Breast epithelium (tissue), 4 donors: Measurements from ENCODE around the gene CAMTA1. TPM values are rescaled to one million over a fixed set of nuclear protein-coding genes. Genes with fewer than 3 reads are reported as not detected.

ENCODE experiments used
- DNase-seq, 2 donors: peaks; one replicate each; pipeline ENCODE4 v3.0.0-alpha.2; 2019; ENCODE audit warnings: low spot score in 2 of 2
- H3K27ac ChIP-seq, 2 donors: fragments of 200-600 bp; sonication (generic) in 1 of 2; one replicate each; pipeline ENCODE4 v1.5.1; 2016 to 2019; ENCODE audit warnings: mild to moderate bottlenecking in 1 of 2
- H3K27me3 ChIP-seq, 2 donors: fragments of 200-600 bp; sonication (generic) in 1 of 2; one replicate each; pipeline versions ENCODE4 v1.5.1 to v1.6.0; 2017 to 2019; ENCODE audit warnings: control low read depth in 1 of 2, mild to moderate bottlenecking in 1 of 2
- H3K36me3 ChIP-seq: fragments of 200-600 bp; one replicate; pipeline ENCODE4 v1.5.1; 2019
- H3K4me1 ChIP-seq, 2 donors: fragments of 200-600 bp; sonication (generic); one replicate each; pipeline ENCODE4 v1.5.1; 2016 to 2019; ENCODE audit warnings: control low read depth in 1 of 2
- H3K4me3 ChIP-seq, 3 donors: fragments of 200-600 bp; sonication (generic); 1 replicate in 2 of 3; 2 replicates in 1 of 3; pipeline ENCODE4 v1.5.1; 2016 to 2019; ENCODE audit warnings: mild to moderate bottlenecking in 3 of 3, moderate library complexity in 2 of 3
- H3K9me3 ChIP-seq, 2 donors: fragments of 200-600 bp; sonication (generic) in 1 of 2; one replicate each; pipeline ENCODE4 v1.5.1; 2016 to 2019; ENCODE audit warnings: control low read depth in 1 of 2
- CTCF ChIP-seq, 3 donors: fragments of 450-650 bp; IDR thresholded peaks; one replicate each; pipeline ENCODE4 v1.5.1; 2016 to 2017; ENCODE audit warnings: antibody characterized with exemption in 3 of 3, mild to moderate bottlenecking in 3 of 3, moderate library complexity in 3 of 3
- POLR2A ChIP-seq: fragments of 450-650 bp; IDR thresholded peaks from one replicate; pipeline ENCODE4 v1.6.1; 2016; ENCODE audit warnings: antibody characterized with exemption, mild to moderate bottlenecking, moderate library complexity
- POLR2AphosphoS5 ChIP-seq, 3 donors: sonication (generic); formaldehyde crosslinking; IDR thresholded peaks; one replicate each; pipeline ENCODE4 v1.6.1; 2017; ENCODE audit warnings: antibody characterized with exemption in 3 of 3
- intact Hi-C: fragments of 100-400 bp; cut with DNase I; formaldehyde crosslinking; loops from one replicate; pipeline ENCODE4 v1.15.1; 2023; ENCODE audit warnings: low total_unique reads
- total RNA-seq, 3 donors: library from RNA; depleted of rRNA; stranded (reverse); fragments of >200 nt; gene quantifications; one replicate each; pipeline ENCODE4 v1.1.0, GENCODE V29; 2016

Gene CAMTA1
- total RNA-seq, 3 donors from 2014 or later = 53.4 to 84.0 (median 61.9) TPM

DNA sequence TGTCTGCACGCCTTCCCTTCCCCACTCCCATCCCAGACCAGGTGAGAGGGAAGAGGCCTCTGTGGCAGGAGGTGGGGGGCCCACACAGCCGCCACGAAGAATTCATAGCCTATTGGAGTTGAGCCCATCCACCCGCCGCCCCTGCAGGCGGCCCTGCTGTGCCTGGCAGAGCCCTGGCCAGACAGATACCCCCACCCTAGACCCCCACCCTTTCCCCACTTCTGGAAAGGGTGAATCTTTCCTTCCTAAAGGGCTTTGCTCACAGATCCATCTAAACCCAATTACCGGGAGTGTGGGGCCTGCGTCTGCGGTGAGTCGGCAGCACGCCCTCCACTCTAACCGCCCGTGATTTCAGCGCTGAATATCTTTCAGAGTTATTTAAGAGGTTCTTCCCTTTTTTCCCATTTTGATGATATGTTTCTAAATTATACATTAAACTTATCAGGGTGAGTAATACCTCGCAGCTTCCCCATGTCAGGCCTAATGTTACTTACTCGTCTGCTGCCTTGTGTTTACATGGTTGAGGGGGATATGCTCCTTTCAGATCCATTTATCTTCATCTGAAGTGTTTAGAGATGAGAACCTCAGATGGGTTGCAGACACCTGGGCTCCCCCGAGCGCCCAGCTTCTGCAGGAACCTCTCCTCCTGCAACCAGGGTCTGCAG is 802.0 kb downstream of the CAMTA1 start:
- no peaks in the 10 kb centered on the region for H3K9me3 ChIP-seq
- H3K4me3 ChIP-seq = no peak overlapping the region
- intact Hi-C loops = no loop called here
- H3K27me3 ChIP-seq = no peaks in the 10 kb centered on the region
- H3K27ac ChIP-seq = no peak overlapping the region
- no peaks in the 10 kb centered on the region for H3K36me3 ChIP-seq
- no peak for DNase-seq
- TF ChIP-seq POLR2AphosphoS5 (IDR thresholded peaks at IDR 0.05) (no peak), CTCF (IDR thresholded peaks at IDR 0.05) (no peak), POLR2A (no peak)
- no peaks in the 10 kb centered on the region for H3K4me1 ChIP-seq

DNA sequence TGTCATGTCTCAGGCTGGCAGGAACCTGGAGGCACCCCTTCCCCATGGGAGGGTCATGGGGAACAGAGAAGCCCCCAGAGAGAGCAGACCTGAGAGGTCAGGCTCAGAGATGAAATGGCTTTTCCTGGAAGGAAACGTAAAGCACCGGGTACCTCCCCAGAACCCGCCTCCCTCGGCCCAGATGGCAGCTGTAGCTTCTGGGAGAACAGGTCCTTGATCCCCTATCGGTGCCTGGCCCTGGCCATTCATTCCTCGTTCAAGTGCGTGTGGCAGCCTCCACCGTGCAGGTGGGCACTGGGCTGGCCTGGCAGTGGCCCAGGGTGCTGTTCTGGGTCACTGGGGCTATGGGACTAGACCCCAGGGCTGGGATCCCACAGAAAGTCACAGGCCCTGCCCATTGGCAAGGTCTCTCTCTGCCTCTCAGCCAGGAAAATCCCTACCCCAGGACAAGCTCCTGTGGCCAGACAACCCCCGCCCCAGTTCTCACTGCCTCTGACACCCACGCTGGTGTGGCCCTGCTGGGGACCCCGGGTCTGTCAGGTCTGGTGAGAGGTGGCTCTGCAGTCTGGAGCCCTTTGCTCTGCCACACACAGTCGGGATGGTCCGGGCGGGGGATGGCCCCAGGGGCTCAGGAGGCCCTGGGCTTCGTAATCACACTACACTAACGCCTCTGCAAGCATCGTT is 802.7 kb downstream of the CAMTA1 start:
- no peak overlapping the region for H3K27ac ChIP-seq
- TF ChIP-seq POLR2AphosphoS5 (IDR thresholded peaks at IDR 0.05) (no peak), POLR2A (no peak)
- H3K36me3 ChIP-seq = no peaks in the 10 kb centered on the region
- H3K4me3 ChIP-seq = no peak overlapping the region
- H3K4me1 ChIP-seq = no peaks in the 10 kb centered on the region
- H3K9me3 ChIP-seq = no peaks in the 10 kb centered on the region
- H3K27me3 ChIP-seq = no peaks in the 10 kb centered on the region
- intact Hi-C loops = no loop called here
- DNase-seq = no peak

GRCh38 chr1:7588457-7588827 is 803.2 kb downstream of the CAMTA1 start:
- no peaks in the 10 kb centered on the region for H3K36me3 ChIP-seq
- DNase-seq = no peak
- no peak for TF ChIP-seq POLR2A
- TF ChIP-seq POLR2AphosphoS5 (IDR thresholded peaks at IDR 0.05) = no peak
- TF ChIP-seq CTCF (IDR thresholded peaks at IDR 0.05) = no peak
- intact Hi-C loops = no loop called here
- no peaks in the 10 kb centered on the region for H3K27me3 ChIP-seq
- no peak overlapping the region for H3K27ac ChIP-seq
- H3K4me1 ChIP-seq = no peaks in the 10 kb centered on the region
- H3K4me3 ChIP-seq = no peak overlapping the region
- no peaks in the 10 kb centered on the region for H3K9me3 ChIP-seq

DNA sequence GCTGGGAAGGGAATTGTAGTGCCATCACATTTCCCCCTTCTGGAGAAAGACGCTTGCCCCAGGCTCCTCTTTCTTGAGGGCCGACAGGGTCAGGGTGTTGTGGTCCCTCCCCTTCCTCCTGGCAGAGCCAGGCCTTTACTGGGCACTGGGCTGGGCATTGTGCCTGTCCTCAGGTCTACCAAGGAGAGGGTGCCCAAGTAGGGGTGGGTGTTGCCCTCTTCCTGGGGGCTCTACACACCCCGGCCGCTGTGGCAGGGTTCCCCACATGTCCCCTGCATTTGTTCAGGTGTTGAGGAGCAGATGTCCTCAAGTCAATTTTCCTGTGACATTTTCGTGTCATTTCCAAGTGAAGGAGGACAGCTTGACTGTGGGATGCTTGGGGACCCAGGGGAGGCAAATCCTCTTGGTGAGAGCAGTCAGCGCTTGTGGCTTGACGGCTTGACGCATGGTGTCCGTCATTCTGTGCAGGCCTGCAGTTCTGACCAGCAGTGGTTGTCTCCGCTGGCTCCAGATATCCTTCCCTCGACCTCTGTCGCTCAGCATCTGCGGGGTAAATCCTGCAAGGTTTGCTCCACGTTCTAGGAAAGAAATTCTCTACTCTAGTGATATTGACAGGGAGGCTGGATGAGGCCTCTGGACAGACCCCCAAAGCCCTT is 804.0 kb downstream of the CAMTA1 start:
- H3K36me3 ChIP-seq = no peaks in the 10 kb centered on the region
- no peak for DNase-seq
- intact Hi-C loops = no loop called here
- no peaks in the 10 kb centered on the region for H3K27me3 ChIP-seq
- H3K27ac ChIP-seq = no peak overlapping the region
- TF ChIP-seq POLR2A = no peak
- TF ChIP-seq POLR2AphosphoS5 (IDR thresholded peaks at IDR 0.05) = no peak
- no peak for TF ChIP-seq CTCF (IDR thresholded peaks at IDR 0.05)
- no peaks in the 10 kb centered on the region for H3K9me3 ChIP-seq
- no peak overlapping the region for H3K4me3 ChIP-seq
- H3K4me1 ChIP-seq = no peaks in the 10 kb centered on the region

- Histone ChIP-seq H3K36me3 (no peaks in the 10 kb centered on the region), H3K4me1 (no peaks in the 10 kb centered on the region), H3K9me3 (no peaks in the 10 kb centered on the region), H3K27ac (no peak overlapping the region), H3K4me3 (no peak overlapping the region), H3K27me3 (no peaks in the 10 kb centered on the region)
- intact Hi-C loops = no loop called here
- TF ChIP-seq CTCF (IDR thresholded peaks at IDR 0.05) (no peak), POLR2AphosphoS5 (IDR thresholded peaks at IDR 0.05) (no peak), POLR2A (no peak)
- DNase-seq = peak in 1 of 2 donors; percentile 37
Measured at GRCh38 chr1:7589774-7590425, 804.6 kb downstream of the CAMTA1 start.
